AG04450 (cell line): ENCODE measurements around the gene GAGE12F. TPM values are rescaled to one million over a fixed set of nuclear protein-coding genes. Genes with fewer than 3 reads are reported as not detected.

Experiments used
- CTCF ChIA-PET: fragments of 300-600, 350-600 bp; formaldehyde crosslinking; extraction: SDS; loops from one replicate; lab custom pipeline; 2022; ENCODE audit warnings: antibody characterized with exemption, inconsistent platforms; lab: Charles Lee
- POLR2A ChIA-PET: fragments of 350-600 bp; formaldehyde crosslinking; extraction: SDS; loops from one replicate; lab custom pipeline; 2021; ENCODE audit warnings: antibody characterized with exemption, inconsistent platforms; lab: Yijun Ruan, JAX
- DNase-seq: peaks from one replicate; pipeline ENCODE4 v3.0.0-alpha.2; 2011; ENCODE audit warnings: low read depth, low spot score
- H3K27ac ChIP-seq: one replicate; pipeline ENCODE4 v1.5.1; 2012; ENCODE audit warnings: low read depth, low read length, control low read depth
- H3K27me3 ChIP-seq: one replicate; pipeline ENCODE4 v1.6.0; 2012; ENCODE audit warnings: low read length; ENCODE audit not compliant: control insufficient read depth, insufficient read depth
- H3K4me3 ChIP-seq: 2 replicates; pipeline ENCODE4 v1.5.1; 2011; ENCODE audit warnings: mild to moderate bottlenecking, low read depth, low read length, control low read depth
- H3K9me3 ChIP-seq: 2 replicates; pipeline ENCODE4 v1.5.1; 2012; ENCODE audit warnings: low read length; ENCODE audit not compliant: control insufficient read depth, insufficient read depth
- CTCF ChIP-seq: IDR thresholded peaks from 2 replicates; pipeline ENCODE4 v1.5.1; 2011; ENCODE audit warnings: low read depth, low read length, control low read depth, inconsistent platforms
- polyA plus RNA-seq: library from polyadenylated mRNA; depleted of rRNA; stranded (reverse); fragments of >200 nt; gene quantifications from 2 replicates; pipeline ENCODE4 v1.2.3, GENCODE V29; 2011; rRNA removed
- small RNA-seq: library from RNA; depleted of rRNA; stranded (forward); fragments of <200 nt; gene quantifications from one replicate; pipeline ENCODE3, GENCODE V24; 2012; ENCODE audit warnings: low read depth; ENCODE audit not compliant: insufficient read length

Gene GAGE12F
- polyA plus RNA-seq, 1 experiment = not detected

DNA sequence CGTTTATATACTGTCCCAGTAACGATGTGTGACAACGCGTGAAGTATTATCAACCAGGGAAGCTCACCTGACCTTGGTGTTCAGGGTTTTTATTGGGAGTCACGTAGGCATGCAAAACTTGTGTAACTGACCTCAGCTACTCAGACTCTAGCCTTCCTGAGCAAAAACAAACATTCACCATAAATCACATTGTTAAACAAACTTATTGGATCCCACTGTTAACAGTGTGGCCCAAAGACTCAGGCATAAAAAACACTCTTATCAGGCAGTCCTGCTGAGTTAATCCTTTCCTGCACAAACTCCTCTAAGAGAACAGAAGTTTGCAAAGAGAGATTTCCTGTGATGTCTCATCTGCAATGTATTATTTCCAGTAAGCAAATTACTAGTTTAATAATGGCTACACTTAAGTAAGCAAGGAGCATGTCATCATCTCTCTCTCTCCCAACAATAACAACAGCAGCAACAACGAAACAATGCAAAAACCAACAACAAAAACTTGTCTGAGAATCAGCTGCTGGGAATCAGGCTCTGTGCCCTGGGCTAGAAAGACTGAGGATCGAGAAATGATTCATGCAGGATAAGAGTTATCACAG, 50.2 kb downstream of the GAGE12F start:
- H3K27me3 ChIP-seq = no peaks in the 10 kb centered on the region
- CTCF ChIA-PET = no interaction called here
- POLR2A ChIA-PET = no interaction called here
- H3K9me3 ChIP-seq = no peaks in the 10 kb centered on the region
- H3K4me3 ChIP-seq = no peak overlapping the region
- TF ChIP-seq CTCF = no peak
- no peak for DNase-seq
- no peak overlapping the region for H3K27ac ChIP-seq

Small RNA genes lying within 50 kb of the gene (small RNA-seq; reads per million reads assigned to genes)
- not detected for gene GAGE12B

Other genes with a start within 250 kb of the GAGE12F start
- not detected in 2 replicates for gene GAGE12J, start 238.8 kb upstream of the GAGE12F start, polyA plus RNA-seq
- not detected in 2 replicates for gene GAGE13, start 229.3 kb upstream of the GAGE12F start, polyA plus RNA-seq
- gene GAGE12C, start 28.7 kb upstream of the GAGE12F start, polyA plus RNA-seq = not detected in 2 replicates
- gene GAGE12D, start 19.1 kb upstream of the GAGE12F start, polyA plus RNA-seq = not detected in 2 replicates
- gene GAGE12E, start 9.6 kb upstream of the GAGE12F start, polyA plus RNA-seq = not detected in 2 replicates
- not detected in 2 replicates for gene GAGE12G, start 9.6 kb downstream of the GAGE12F start, polyA plus RNA-seq
- gene GAGE12H, start 19.1 kb downstream of the GAGE12F start, polyA plus RNA-seq = not detected in 2 replicates
- not detected in 2 replicates for gene GAGE2A, start 28.7 kb downstream of the GAGE12F start, polyA plus RNA-seq
- not detected in 2 replicates for gene GAGE1, start 38.2 kb downstream of the GAGE12F start, polyA plus RNA-seq
- not detected in 2 replicates for gene PAGE1, start 135.1 kb downstream of the GAGE12F start, polyA plus RNA-seq